ENCODE data around the gene TNS1. TPM values are rescaled to one million over a fixed set of nuclear protein-coding genes. Genes with fewer than 3 reads are reported as not detected.

TNS1 gene
- total RNA-seq, 1 donor: 116 TPM

DNA sequence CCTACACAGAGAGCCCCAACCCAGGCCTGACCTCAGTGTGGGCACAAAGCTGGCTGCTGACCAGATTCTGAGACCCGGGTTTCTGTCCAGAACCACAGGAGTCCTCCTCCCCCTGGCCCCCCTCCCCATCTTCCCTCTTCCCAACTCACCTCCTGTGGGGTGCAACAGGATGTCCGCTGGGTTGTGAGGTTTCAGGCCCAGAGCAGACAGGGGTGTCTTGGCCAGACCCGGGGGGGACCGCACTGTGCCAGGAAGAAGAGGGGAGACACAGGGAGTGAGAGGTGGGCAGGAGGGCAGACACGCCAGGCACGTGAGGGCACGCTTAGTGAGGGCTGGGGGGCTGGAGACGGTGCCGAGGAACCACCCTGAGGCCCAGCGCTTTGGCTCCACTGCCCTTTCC lies 171.5 kb downstream of the TNS1 start:
- no peak overlapping the region for H3K4me3 ChIP-seq (ENCODE audit: low read depth, low read length)
- TF ChIP-seq, protein P1, sequence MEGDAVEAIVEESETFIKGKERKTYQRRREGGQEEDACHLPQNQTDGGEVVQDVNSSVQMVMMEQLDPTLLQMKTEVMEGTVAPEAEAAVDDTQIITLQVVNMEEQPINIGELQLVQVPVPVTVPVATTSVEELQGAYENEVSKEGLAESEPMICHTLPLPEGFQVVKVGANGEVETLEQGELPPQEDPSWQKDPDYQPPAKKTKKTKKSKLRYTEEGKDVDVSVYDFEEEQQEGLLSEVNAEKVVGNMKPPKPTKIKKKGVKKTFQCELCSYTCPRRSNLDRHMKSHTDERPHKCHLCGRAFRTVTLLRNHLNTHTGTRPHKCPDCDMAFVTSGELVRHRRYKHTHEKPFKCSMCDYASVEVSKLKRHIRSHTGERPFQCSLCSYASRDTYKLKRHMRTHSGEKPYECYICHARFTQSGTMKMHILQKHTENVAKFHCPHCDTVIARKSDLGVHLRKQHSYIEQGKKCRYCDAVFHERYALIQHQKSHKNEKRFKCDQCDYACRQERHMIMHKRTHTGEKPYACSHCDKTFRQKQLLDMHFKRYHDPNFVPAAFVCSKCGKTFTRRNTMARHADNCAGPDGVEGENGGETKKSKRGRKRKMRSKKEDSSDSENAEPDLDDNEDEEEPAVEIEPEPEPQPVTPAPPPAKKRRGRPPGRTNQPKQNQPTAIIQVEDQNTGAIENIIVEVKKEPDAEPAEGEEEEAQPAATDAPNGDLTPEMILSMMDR (IDR thresholded peaks at IDR 0.05; ENCODE audit: insufficient read depth, low read length): no peak

DNA sequence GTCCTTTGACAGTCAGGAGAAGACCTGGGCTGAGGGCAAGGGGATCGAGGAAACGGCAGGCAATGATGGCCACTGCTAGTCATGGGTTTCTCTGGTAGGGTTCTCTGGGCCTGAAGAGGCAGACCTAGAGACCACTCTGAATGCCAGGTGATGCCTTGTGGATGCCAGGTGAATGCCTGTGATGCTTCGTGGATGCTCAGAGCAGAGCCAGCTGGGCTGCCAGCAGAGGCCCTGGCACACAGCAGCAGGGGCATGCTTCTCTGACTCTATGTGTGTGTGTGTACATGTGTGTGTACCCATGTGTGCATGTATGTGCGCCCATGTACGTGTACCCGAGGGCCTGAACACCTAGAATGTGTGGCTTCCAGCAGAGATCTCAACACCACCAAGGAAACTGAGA lies 172.0 kb downstream of the TNS1 start:
- TF ChIP-seq, protein P1 (IDR thresholded peaks at IDR 0.05; ENCODE audit: insufficient read depth, low read length): no peak
- DNase-seq (ENCODE audit: low read depth): no peak
- no peak overlapping the region for H3K4me3 ChIP-seq (ENCODE audit: low read depth, low read length)

More for the DNA sequence above, 171.5 kb downstream of the TNS1 start:
- no peak for DNase-seq (ENCODE audit: low read depth)

DNA sequence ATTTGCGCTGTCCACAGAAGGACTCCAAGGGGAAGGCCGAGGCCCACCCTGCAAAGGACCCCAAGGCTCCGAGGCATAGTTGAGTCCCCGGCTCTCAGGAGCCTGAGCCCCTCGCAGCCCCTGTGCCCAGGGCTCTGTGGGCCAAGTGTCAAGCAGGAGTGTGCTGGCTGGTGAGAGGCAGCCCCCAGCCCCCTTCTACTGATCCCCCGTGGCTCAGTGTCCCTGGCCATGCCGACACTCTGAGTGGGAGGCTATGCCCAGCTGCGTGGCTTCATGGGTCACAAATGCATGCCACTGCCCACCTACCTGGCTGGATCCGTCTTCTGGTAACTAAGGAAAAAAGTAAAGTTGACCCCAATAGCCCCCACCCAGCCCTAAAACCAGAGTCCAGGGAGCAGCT lies 172.7 kb downstream of the TNS1 start:
- TF ChIP-seq, protein P1 (IDR thresholded peaks at IDR 0.05; ENCODE audit: insufficient read depth, low read length): no peak
- no peak for DNase-seq (ENCODE audit: low read depth)
- no peak overlapping the region for H3K4me3 ChIP-seq (ENCODE audit: low read depth, low read length)

DNA sequence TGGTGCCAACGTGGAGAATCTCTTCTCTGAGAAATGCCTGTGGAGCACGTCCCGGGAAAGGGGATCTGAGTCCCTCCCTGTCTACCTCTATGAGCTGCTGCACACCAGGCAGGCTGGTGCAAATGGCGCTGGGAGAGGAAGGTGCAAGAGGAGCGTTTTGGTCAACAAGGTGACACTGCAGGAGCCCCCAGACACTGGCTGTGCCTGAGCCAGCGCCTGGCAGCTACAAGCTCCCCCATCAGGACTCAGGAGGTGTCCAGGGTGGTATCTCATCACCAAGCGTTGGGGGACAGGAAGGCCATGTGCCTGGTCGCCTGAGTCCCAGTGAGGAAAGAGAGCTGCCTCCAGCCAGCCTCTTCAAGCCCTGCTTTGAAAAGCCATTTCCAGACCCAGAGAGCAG lies 173.4 kb downstream of the TNS1 start:
- no peak for DNase-seq (ENCODE audit: low read depth)
- TF ChIP-seq, protein P1 (IDR thresholded peaks at IDR 0.05; ENCODE audit: insufficient read depth, low read length): no peak
- H3K4me3 ChIP-seq (ENCODE audit: low read depth, low read length): no peak overlapping the region

DNA sequence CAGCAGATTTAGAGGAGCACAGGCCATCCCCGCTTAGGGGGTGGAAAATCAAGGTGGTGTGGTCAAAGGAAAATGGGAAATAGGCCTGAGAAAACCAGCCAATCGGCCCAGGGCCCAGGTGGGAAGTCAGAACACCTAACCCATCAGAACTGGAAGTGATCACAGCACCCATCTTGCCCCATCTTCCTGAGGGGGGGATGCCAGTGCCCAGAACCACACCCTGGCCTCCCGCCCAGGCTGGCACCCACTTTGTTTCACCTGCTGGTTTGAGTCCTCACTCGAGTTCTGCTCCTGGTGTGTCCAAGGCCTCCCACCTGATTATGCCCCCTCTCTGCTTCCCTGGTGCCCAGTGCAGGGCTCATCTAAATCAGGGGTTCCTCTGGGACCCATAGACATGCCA lies 174.5 kb downstream of the TNS1 start:
- TF ChIP-seq, protein P1 (IDR thresholded peaks at IDR 0.05; ENCODE audit: insufficient read depth, low read length): no peak
- no peak for DNase-seq (ENCODE audit: low read depth)
- H3K4me3 ChIP-seq (ENCODE audit: low read depth, low read length): no peak overlapping the region

DNA sequence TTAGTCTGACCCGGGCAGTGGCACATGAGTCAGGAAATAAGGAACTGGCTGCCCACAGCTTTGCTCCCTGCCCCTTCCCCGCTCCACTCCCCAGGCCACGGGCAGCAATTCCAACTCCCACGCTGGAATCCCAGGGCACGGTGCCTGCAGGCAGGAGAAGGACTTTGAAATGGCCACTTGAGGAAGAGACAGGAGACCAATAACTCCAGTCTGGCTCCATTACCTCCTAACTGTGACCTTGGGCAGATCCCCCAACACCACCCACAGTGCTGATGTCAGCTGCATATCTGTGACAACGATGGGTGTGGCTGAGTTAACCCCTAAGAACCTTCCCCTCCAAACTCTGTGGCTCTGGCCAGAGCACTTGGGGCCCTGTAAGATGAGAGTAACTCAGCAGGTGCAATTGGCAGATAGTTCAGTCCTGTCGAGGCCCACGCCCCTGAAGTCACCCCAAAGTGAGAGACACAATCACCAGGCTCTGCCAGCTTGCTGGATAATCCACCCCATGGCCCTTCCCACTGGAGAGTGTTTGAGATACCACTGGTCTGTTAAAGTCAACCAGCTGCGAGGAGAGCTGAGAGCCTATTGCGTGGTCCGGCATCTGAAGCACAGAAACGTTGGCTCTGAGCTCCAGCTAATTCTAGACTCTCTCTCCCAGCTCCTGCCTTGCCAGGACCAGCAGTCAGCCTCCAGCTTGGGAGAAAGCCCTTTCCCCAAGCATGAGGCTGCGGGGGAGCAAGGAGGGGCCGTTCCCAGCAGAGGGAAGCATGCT lies 175.2 kb downstream of the TNS1 start:
- TF ChIP-seq, protein P1 (IDR thresholded peaks at IDR 0.05; ENCODE audit: insufficient read depth, low read length): no peak
- peak; percentile 53 for DNase-seq (ENCODE audit: low read depth)
- H3K4me3 ChIP-seq (ENCODE audit: low read depth, low read length): no peak overlapping the region

DNA sequence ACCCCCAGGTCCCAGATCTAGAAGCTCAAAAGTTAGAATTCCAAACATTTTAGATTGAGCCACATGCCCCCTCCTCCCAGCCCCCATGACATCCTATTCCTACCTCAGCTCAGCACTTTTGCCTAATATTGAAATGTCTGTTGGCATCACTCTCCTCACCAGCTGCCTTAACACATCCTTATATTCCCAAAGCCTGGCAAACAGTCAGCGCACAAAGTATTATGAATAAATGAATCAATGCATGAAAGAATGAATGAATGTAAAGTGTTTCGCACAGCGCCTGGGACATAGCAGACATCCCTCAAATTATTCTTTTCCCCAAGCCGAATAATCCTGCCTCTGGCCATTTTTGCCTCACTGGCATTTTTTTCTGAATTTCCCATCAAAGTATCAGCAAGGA lies 175.8 kb downstream of the TNS1 start:
- H3K4me3 ChIP-seq (ENCODE audit: low read depth, low read length): no peak overlapping the region
- no peak for DNase-seq (ENCODE audit: low read depth)
- TF ChIP-seq, protein P1 (IDR thresholded peaks at IDR 0.05; ENCODE audit: insufficient read depth, low read length): no peak

Measured in fibroblast of the aortic adventitia (primary cell).